ENCODE measurements around the gene B3GNT3. TPM values are rescaled to one million over a fixed set of nuclear protein-coding genes. Genes with fewer than 3 reads are reported as not detected.

The B3GNT3 gene
- total and polyA plus RNA-seq, 2 of the 13 experiments (the other 11 are each of a cell fraction or from before 2014, with no cell fraction given), result 0.86 to 4.0 TPM

GRCh38 chr19:17751103-17751911 is 43.6 kb upstream of the B3GNT3 start, which contains the start of gene FCHO1 (continued):
- TF ChIP-seq DDIT3 (CRISPR knock-in tag; IDR thresholded peaks at IDR 0.05) (no peak), ZFY (CRISPR knock-in tag; IDR thresholded peaks at IDR 0.05) (no peak), PHF8 (CRISPR knock-in tag; IDR thresholded peaks at IDR 0.05) (0 out of 2 replicates have a peak, but pooled peaks have one; percentile 24), ZNF530 (CRISPR knock-in tag; IDR thresholded peaks at IDR 0.05; ENCODE audit: low read depth) (no peak), ZBTB42 (CRISPR knock-in tag; IDR thresholded peaks at IDR 0.05) (no peak), GATAD1 (CRISPR knock-in tag; IDR thresholded peaks at IDR 0.05) (no peak), ZMAT5 (CRISPR knock-in tag; IDR thresholded peaks at IDR 0.05; ENCODE audit: borderline replicate concordance, low read depth) (no peak), SP140L (CRISPR knock-in tag; IDR thresholded peaks at IDR 0.05; ENCODE audit: borderline replicate concordance) (no peak), ZSCAN12 (CRISPR knock-in tag; IDR thresholded peaks at IDR 0.05) (no peak), KLF16 (CRISPR knock-in tag; IDR thresholded peaks at IDR 0.05) (no peak), DRAP1 (CRISPR knock-in tag; IDR thresholded peaks at IDR 0.05) (no peak), POLR2AphosphoS2 (IDR thresholded peaks at IDR 0.05; ENCODE audit: low read depth, low read length) (no peak), KIAA2018 (CRISPR knock-in tag; IDR thresholded peaks at IDR 0.05; ENCODE audit: borderline replicate concordance) (no peak), NFIB (CRISPR knock-in tag; IDR thresholded peaks at IDR 0.05; ENCODE audit: borderline replicate concordance) (no peak), ZNF572 (CRISPR knock-in tag; IDR thresholded peaks at IDR 0.05) (no peak), DNMT3B (CRISPR knock-in tag; conservative IDR thresholded peaks at IDR 0.05) (no peak), BATF2 (CRISPR knock-in tag; IDR thresholded peaks at IDR 0.05) (no peak), ZSCAN20 (CRISPR knock-in tag; IDR thresholded peaks at IDR 0.05; ENCODE audit: borderline replicate concordance) (no peak), SRSF9 (IDR thresholded peaks at IDR 0.05; ENCODE audit: borderline replicate concordance, insufficient read depth, low read depth, low read length, poor library complexity, severe bottlenecking) (no peak), ZFP1 (CRISPR knock-in tag; IDR thresholded peaks at IDR 0.05) (no peak), RFX5 (IDR thresholded peaks at IDR 0.05; ENCODE audit: low read depth, low read length) (no peak)

Data from HepG2 (cell line).